Fibroblast of lung (primary cell): ENCODE results near the gene SPRR2E. TPM values are rescaled to one million over a fixed set of nuclear protein-coding genes. Genes with fewer than 3 reads are reported as not detected.
"Not testable (repeated sequence)": the region's sequence is repeated elsewhere in the genome, so short reads cannot be mapped to it uniquely, and the experiment has no call there.

Source experiments
- DNase-seq, 2 donors: peaks; one replicate each; pipeline versions ENCODE4 v3.0.0 to v3.0.0-alpha.2; 2010; ENCODE audit warnings: low read depth in 2 of 2
- H2AFZ ChIP-seq: 2 replicates; pipeline ENCODE4 v1.5.1; 2012; ENCODE audit warnings: low read length, control low read depth, inconsistent platforms
- H3K27ac ChIP-seq: 2 replicates; pipeline ENCODE4 v1.5.1; 2011; ENCODE audit warnings: low read length, control low read depth; ENCODE audit not compliant: insufficient read depth
- H3K27me3 ChIP-seq: 2 replicates; pipeline ENCODE4 v1.5.1; 2011; ENCODE audit warnings: mild to moderate bottlenecking, low read length; ENCODE audit not compliant: control insufficient read depth, insufficient read depth
- H3K36me3 ChIP-seq: 2 replicates; pipeline ENCODE4 v1.5.1; 2011; ENCODE audit warnings: low read length; ENCODE audit not compliant: control insufficient read depth, insufficient read depth
- H3K4me1 ChIP-seq: 2 replicates; pipeline ENCODE4 v1.5.1; 2011; ENCODE audit warnings: low read length; ENCODE audit not compliant: control insufficient read depth, insufficient read depth; ENCODE audit errors: extremely low read depth
- H3K4me2 ChIP-seq: 2 replicates; pipeline ENCODE4 v1.5.1; 2011; ENCODE audit warnings: low read length, control low read depth; ENCODE audit not compliant: insufficient read depth; ENCODE audit errors: extremely low read depth
- H3K4me3 ChIP-seq, 4 experiments: fragments of 200-600 bp in 1 of 4; sonication (generic) in 1 of 4; replicated peaks in 1 of 4; 2 replicates each; pipeline ENCODE4 v1.5.1; 2011 to 2016; ENCODE audit warnings: low read length in 4 of 4, low read depth in 3 of 4, mild to moderate bottlenecking in 3 of 4, control low read depth in 2 of 4, inconsistent platforms in 1 of 4, mixed read lengths in 1 of 4; ENCODE audit not compliant: insufficient read depth in 1 of 4; ENCODE audit errors: control extremely low read depth in 1 of 4
- H3K79me2 ChIP-seq: 2 replicates; pipeline ENCODE4 v1.5.1; 2012; ENCODE audit warnings: mild to moderate bottlenecking, low read length, inconsistent platforms; ENCODE audit not compliant: control insufficient read depth, insufficient read depth
- H3K9ac ChIP-seq: 2 replicates; pipeline ENCODE4 v1.5.1; 2011; ENCODE audit warnings: mild to moderate bottlenecking, low read length, control low read depth; ENCODE audit not compliant: insufficient read depth
- H3K9me3 ChIP-seq: 2 replicates; pipeline ENCODE4 v1.5.1; 2012; ENCODE audit warnings: low read depth, low read length; ENCODE audit not compliant: control insufficient read depth, insufficient read depth
- H4K20me1 ChIP-seq: 2 replicates; pipeline ENCODE4 v1.5.1; 2011; ENCODE audit warnings: low read length; ENCODE audit not compliant: control insufficient read depth, insufficient read depth; ENCODE audit errors: extremely low read depth
- EZH2 ChIP-seq: IDR thresholded peaks from 2 replicates; pipeline ENCODE4 v1.5.1; 2012; ENCODE audit warnings: low read length, control low read depth, mild to moderate bottlenecking; ENCODE audit errors: missing control alignments
- polyA plus RNA-seq, 2 donors: library from polyadenylated mRNA; depleted of rRNA in 1 of 2; stranded (reverse) in 1 of 2; unstranded in 1 of 2; fragments of >200 nt; gene quantifications; 2 replicates each; pipeline ENCODE4 v1.2.1, GENCODE V29; 2011 to 2012; ENCODE audit warnings: missing spikeins in 1 of 2
- total RNA-seq: library from RNA; depleted of rRNA; stranded (reverse); fragments of >200 nt; gene quantifications from 2 replicates; pipeline ENCODE4 v1.2.1, GENCODE V29; 2014
- TF ChIP-seq, protein P1 (sequence below), 2 donors: IDR thresholded peaks in 1 of 2; conservative IDR thresholded peaks in 1 of 2; 1 replicate in 1 of 2; 2 replicates in 1 of 2; pipeline ENCODE4 v1.5.1; 2011 to 2012; ENCODE audit warnings: low read length in 2 of 2, control low read depth in 1 of 2, inconsistent platforms in 1 of 2, low read depth in 1 of 2, mild to moderate bottlenecking in 1 of 2

Gene SPRR2E
- total and polyA plus RNA-seq, 2 donors (not counting 1 experiment from before 2014, with no cell fraction given), result not detected

GRCh38 chr1:153122831-153123421 is 28.6 kb upstream of the SPRR2E start:
- Histone ChIP-seq H3K36me3 (no peaks in the 10 kb centered on the region), H3K27me3 (no peaks in the 10 kb centered on the region), H3K79me2 (no peaks in the 10 kb centered on the region), H3K4me2 (no peak overlapping the region), H4K20me1 (no peaks in the 10 kb centered on the region), H3K9ac (no peak overlapping the region), H3K4me3 (no peak overlapping the region), H3K9me3 (no peaks in the 10 kb centered on the region), H2AFZ (no peak overlapping the region), H3K4me1 (no peaks in the 10 kb centered on the region), H3K27ac (no peak overlapping the region)
- no peak for DNase-seq
- TF ChIP-seq, protein P1, sequence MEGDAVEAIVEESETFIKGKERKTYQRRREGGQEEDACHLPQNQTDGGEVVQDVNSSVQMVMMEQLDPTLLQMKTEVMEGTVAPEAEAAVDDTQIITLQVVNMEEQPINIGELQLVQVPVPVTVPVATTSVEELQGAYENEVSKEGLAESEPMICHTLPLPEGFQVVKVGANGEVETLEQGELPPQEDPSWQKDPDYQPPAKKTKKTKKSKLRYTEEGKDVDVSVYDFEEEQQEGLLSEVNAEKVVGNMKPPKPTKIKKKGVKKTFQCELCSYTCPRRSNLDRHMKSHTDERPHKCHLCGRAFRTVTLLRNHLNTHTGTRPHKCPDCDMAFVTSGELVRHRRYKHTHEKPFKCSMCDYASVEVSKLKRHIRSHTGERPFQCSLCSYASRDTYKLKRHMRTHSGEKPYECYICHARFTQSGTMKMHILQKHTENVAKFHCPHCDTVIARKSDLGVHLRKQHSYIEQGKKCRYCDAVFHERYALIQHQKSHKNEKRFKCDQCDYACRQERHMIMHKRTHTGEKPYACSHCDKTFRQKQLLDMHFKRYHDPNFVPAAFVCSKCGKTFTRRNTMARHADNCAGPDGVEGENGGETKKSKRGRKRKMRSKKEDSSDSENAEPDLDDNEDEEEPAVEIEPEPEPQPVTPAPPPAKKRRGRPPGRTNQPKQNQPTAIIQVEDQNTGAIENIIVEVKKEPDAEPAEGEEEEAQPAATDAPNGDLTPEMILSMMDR (conservative IDR thresholded peaks at IDR 0.05 in 1 of 2, IDR thresholded peaks at IDR 0.05 in 1 of 2; ENCODE audit: low read depth in 1 of 2, low read length in 2 of 2), result no peak

DNA sequence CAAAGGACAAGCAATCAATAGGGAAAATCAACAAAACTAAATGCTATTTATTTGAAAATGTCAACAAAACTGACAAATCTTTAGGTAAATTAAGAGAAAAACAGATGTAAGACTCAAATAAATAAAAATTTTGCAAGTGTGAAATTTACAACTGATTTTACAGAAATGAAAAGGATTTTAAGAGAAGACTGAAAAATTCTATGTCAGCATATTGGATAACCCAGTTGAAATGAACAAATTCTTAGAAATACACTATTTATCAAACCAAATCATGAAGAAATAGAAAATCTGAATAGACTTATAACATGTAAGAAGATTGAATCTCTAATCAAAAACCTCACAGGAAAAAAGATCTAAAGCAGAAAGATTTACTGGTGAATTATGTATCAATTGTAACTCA is 26.6 kb upstream of the SPRR2E start:
- Histone ChIP-seq H3K27me3 (no peaks in the 10 kb centered on the region), H3K36me3 (no peaks in the 10 kb centered on the region), H3K79me2 (no peaks in the 10 kb centered on the region), H3K9me3 (no peaks in the 10 kb centered on the region), H3K9ac (no peak overlapping the region), H3K4me1 (no peaks in the 10 kb centered on the region), H4K20me1 (no peaks in the 10 kb centered on the region), H3K27ac (no peak overlapping the region), H3K4me2 (no peak overlapping the region), H3K4me3 (no peak overlapping the region), H2AFZ (no peak overlapping the region)
- TF ChIP-seq EZH2, result no peak
- TF ChIP-seq, protein P1 (conservative IDR thresholded peaks at IDR 0.05 in 1 of 2, IDR thresholded peaks at IDR 0.05 in 1 of 2; ENCODE audit: low read depth in 1 of 2, low read length in 2 of 2), result no peak
- no peak for DNase-seq

DNA sequence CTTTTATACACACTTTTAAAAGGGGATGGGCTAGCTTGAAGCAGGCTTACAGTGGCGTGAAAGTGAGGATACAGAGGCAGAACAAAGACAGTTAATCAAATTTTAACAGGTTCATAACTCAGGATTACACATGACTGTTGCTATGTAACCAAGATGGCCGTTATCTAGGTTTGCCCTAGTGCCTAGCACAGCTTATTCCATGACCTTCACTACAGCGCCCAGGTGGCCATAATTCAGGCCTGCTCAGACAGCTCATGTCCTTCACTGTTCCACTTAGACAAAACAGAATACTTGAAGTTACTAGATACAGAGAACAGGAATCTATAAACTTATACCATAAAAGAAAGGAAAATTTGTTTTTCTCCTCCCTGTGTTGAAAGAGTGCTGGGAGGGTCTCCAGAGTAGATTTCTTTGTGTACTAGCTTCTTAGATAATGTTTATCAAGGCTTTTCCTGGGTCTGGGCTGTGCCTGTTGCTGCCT is 25.2 kb upstream of the SPRR2E start:
- Histone ChIP-seq H3K4me3 (no peak overlapping the region), H3K9me3 (no peaks in the 10 kb centered on the region), H4K20me1 (no peaks in the 10 kb centered on the region), H2AFZ (no peak overlapping the region), H3K79me2 (no peaks in the 10 kb centered on the region), H3K4me1 (no peaks in the 10 kb centered on the region), H3K27me3 (no peaks in the 10 kb centered on the region), H3K4me2 (no peak overlapping the region), H3K9ac (no peak overlapping the region), H3K36me3 (no peaks in the 10 kb centered on the region), H3K27ac (no peak overlapping the region)
- TF ChIP-seq, protein P1 (conservative IDR thresholded peaks at IDR 0.05 in 1 of 2, IDR thresholded peaks at IDR 0.05 in 1 of 2; ENCODE audit: low read depth in 1 of 2, low read length in 2 of 2), result no peak
- no peak for TF ChIP-seq EZH2
- DNase-seq, result no peak

GRCh38 chr1:153115264-153115663 is 20.9 kb upstream of the SPRR2E start:
- DNase-seq, H3K4me1 ChIP-seq, H3K36me3 ChIP-seq, H3K4me2 ChIP-seq, H2AFZ ChIP-seq, H3K9ac ChIP-seq, H3K79me2 ChIP-seq, H4K20me1 ChIP-seq, H3K27ac ChIP-seq, H3K9me3 ChIP-seq, H3K27me3 ChIP-seq, H3K4me3 ChIP-seq: not testable (repeated sequence)
